Epithelial cell of proximal tubule (primary cell): ENCODE data around the gene GLT1D1. TPM values are rescaled to one million over a fixed set of nuclear protein-coding genes. Genes with fewer than 3 reads are reported as not detected.

Source experiments
- DNase-seq: peaks from one replicate; pipeline ENCODE4 v3.0.0-alpha.2; 2011; ENCODE audit warnings: low read depth
- H3K4me3 ChIP-seq: 2 replicates; pipeline ENCODE4 v1.5.1; 2011; ENCODE audit warnings: low read depth, mild to moderate bottlenecking, low read length
- total RNA-seq: library from RNA; depleted of rRNA; stranded (reverse); fragments of >200 nt; gene quantifications from 2 replicates; pipeline ENCODE4 v1.2.3, GENCODE V29; 2015
- TF ChIP-seq, protein P1 (sequence below): conservative IDR thresholded peaks from 2 replicates; pipeline ENCODE4 v1.5.1; 2012; ENCODE audit warnings: low read depth, mild to moderate bottlenecking, low read length

The GLT1D1 gene
- total RNA-seq, 1 donor from 2014 or later: 0.46 TPM

GRCh38 chr12:128933926-128934325 lies 80.6 kb downstream of the GLT1D1 start:
- TF ChIP-seq, protein P1, sequence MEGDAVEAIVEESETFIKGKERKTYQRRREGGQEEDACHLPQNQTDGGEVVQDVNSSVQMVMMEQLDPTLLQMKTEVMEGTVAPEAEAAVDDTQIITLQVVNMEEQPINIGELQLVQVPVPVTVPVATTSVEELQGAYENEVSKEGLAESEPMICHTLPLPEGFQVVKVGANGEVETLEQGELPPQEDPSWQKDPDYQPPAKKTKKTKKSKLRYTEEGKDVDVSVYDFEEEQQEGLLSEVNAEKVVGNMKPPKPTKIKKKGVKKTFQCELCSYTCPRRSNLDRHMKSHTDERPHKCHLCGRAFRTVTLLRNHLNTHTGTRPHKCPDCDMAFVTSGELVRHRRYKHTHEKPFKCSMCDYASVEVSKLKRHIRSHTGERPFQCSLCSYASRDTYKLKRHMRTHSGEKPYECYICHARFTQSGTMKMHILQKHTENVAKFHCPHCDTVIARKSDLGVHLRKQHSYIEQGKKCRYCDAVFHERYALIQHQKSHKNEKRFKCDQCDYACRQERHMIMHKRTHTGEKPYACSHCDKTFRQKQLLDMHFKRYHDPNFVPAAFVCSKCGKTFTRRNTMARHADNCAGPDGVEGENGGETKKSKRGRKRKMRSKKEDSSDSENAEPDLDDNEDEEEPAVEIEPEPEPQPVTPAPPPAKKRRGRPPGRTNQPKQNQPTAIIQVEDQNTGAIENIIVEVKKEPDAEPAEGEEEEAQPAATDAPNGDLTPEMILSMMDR: no peak
- no peak overlapping the region for H3K4me3 ChIP-seq
- no peak for DNase-seq

DNA sequence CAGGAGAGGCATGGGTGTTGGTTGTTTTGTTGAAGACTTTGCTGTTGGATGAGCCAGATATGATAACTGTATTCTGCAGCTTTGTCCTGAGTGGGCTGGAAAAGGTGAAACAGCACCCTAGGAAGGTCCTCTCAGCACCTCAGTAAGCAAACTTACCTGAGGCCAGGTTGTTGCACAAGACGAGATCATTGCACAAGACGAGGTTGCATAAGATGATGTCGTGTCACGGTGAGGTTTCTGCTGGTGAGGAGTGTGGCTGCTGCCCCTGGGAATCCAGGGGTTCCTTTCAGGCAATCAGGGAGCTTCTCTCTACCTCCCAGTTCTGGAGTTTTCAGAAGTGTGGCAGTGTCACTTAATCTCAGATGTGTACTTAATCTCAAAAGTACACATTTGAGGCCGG lies 85.6 kb downstream of the GLT1D1 start:
- no peak for DNase-seq
- TF ChIP-seq, protein P1: no peak

DNA sequence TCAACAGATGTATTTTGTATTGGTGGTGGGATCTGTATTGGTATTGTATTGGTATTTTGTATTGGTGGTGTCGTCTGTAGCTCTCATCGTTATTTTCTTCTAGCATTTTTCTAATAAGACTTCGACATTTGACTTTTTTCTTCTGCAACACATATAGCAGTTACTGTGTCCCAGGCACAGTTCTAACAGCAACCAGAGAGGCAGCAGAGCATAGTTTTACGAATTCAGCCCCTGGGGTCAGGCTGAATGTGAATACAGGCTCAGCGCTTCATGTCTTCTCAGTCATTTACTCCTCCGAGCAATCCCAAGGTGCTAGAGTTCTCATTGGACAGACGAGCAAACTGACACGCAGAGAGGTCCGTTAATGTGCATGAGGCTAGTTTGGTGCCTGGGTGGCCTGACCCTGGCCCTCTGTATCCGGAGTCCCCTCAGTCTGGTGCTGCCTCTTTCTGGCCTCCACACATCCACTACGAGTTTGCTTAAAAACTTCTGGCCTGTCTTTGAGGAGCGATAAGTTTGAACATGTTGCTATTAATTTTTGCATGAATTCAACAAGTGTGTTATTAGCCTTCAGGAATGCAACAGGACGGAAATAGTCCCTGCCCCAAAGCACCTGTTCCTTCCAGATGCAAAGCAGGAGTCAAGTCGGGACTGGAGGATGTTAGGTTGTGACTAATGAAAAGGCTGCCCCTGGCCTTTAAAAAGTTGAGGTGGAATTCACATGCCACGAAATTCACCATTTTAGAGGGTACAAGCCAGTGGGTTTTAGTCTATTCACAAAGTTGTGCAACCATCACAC lies 87.0 kb downstream of the GLT1D1 start:
- H3K4me3 ChIP-seq: no peak overlapping the region
- TF ChIP-seq, protein P1: no peak
- DNase-seq: no peak

More for the DNA sequence above, 85.6 kb downstream of the GLT1D1 start:
- no peak overlapping the region for H3K4me3 ChIP-seq

DNA sequence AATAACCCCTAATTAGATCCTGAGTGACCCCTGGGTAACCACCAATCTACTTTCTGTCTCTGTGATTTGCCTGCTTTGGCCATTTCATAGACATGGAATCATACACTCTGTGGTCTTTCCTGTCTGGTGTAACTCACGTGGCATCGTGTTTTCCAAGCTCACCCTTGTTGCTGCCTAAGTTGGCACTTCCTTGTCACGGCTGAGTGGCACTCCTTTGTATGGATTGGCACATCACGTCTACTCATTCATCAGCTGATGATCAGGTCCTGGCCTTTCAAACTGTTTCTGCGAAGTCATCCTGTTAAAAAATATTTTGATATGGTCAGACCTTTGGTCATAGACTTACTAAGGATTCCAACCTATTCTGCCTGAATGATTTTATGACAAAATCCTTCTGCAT lies 87.7 kb downstream of the GLT1D1 start:
- no peak overlapping the region for H3K4me3 ChIP-seq
- peak; percentile 18 for DNase-seq
- TF ChIP-seq, protein P1: no peak

DNA sequence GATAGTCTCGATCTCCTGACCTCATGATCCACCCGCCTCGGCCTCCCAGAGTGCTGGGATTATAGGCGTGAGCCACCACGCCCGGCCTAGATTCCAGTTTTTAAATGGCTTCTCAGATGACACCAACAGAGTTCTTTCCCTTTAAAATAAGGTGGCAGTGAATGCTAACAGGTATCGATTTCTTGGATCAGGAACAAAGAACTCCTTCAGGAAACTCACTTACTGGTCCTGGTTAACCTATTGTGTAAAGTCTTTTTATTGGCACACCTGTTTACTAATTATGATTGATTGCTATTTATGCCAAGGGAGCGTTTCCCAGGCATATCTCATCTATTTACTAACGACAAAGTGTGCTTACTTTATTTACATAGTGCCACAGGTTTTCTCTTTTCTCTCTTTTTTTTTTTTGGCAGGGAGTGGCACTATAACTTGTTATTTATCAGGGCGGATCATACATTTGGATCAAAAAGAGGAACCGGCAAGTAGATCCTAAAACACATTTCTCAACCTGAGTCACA lies 89.7 kb downstream of the GLT1D1 start:
- TF ChIP-seq, protein P1: no peak
- H3K4me3 ChIP-seq: no peak overlapping the region
- DNase-seq: no peak

DNA sequence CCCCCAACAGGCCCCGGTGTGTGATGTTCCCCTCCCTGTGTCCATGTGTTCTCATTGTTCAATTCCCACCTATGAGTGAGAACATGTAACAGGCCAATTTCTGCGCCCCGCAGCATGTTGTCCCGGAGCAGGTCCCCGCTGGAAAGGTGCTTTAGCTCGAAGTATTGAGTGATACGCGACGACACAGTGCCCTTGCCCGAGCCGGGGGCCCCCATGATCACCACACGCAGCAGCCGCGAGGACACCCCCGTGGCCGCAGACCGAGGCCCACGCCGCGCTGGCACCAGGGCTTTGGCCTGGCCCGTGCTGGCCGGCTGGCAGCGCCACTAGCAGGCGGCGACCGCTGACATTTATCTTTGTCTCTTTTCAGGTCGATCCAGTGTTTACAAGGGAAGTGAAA lies 91.7 kb downstream of the GLT1D1 start:
- no peak for DNase-seq
- H3K4me3 ChIP-seq: no peak overlapping the region
- TF ChIP-seq, protein P1: no peak

GRCh38 chr12:128947209-128947608 lies 93.9 kb downstream of the GLT1D1 start:
- TF ChIP-seq, protein P1: no peak

More at GRCh38 chr12:128947209-128947608, 93.9 kb downstream of the GLT1D1 start:
- no peak overlapping the region for H3K4me3 ChIP-seq
- DNase-seq: no peak
